Lower leg skin (tissue), 4 donors: ENCODE data around the gene OBSL1. TPM values are rescaled to one million over a fixed set of nuclear protein-coding genes. Genes with fewer than 3 reads are reported as not detected.

ENCODE experiments used
- DNase-seq, 2 donors: peaks; one replicate each; pipeline ENCODE4 v3.0.0-alpha.2; 2019; ENCODE audit warnings: low spot score in 2 of 2
- H3K4me3 ChIP-seq: fragments of 200-600 bp; sonication (generic); 2 replicates; pipeline ENCODE4 v1.5.1; 2017; ENCODE audit warnings: mild to moderate bottlenecking, low read depth; ENCODE audit not compliant: poor library complexity, severe bottlenecking
- CTCF ChIP-seq, 3 donors: fragments of 450-650 bp; IDR thresholded peaks; one replicate each; pipeline ENCODE4 v1.5.1; 2016; ENCODE audit warnings: antibody characterized with exemption in 3 of 3, mild to moderate bottlenecking in 3 of 3, moderate library complexity in 2 of 3
- POLR2A ChIP-seq, 2 donors: fragments of 450-650 bp; IDR thresholded peaks; one replicate each; pipeline ENCODE4 v1.6.1; 2016 to 2017; ENCODE audit warnings: antibody characterized with exemption in 2 of 2, mild to moderate bottlenecking in 1 of 2, moderate library complexity in 1 of 2
- WGBS, 2 donors: methylation state at CpG; one replicate each; pipeline ENCODE4 v1.1.5; 2018; 5-methylcytosine and 5-hydroxymethylcytosine counted together
- intact Hi-C: fragments of 100-400 bp; cut with DNase I; formaldehyde crosslinking; loops from one replicate; pipeline ENCODE4 v1.15.0; 2023; ENCODE audit warnings: low total_unique reads
- total RNA-seq, 4 donors: library from RNA; depleted of rRNA; stranded (reverse); fragments of >200 nt; gene quantifications; one replicate each; pipeline ENCODE4 v1.1.0, GENCODE V29; 2016

OBSL1 gene
- total RNA-seq, 4 donors from 2014 or later, result 34.2 to 52.7 (median 42.7) TPM

GRCh38 chr2:219561179-219562048 is 9.9 kb downstream of the OBSL1 start:
- 79% methylated on average over 23 to 24 of the region's 24 CpGs for WGBS, 2 donors
- intact Hi-C loops, result no loop called here
- no peak overlapping the region for H3K4me3 ChIP-seq
- TF ChIP-seq POLR2A (IDR thresholded peaks at IDR 0.05) (no peak), CTCF (IDR thresholded peaks at IDR 0.05) (no peak)
- DNase-seq, result no peak

- no peak for DNase-seq
- intact Hi-C loops, result no loop called here
- H3K4me3 ChIP-seq, result no peak overlapping the region
- TF ChIP-seq CTCF (IDR thresholded peaks at IDR 0.05) (no peak), POLR2A (IDR thresholded peaks at IDR 0.05) (no peak)
- WGBS, 2 donors, result 91 to 92% methylated on average over 3 of the region's 3 CpGs
Measured at GRCh38 chr2:219560893-219561178, 10.5 kb downstream of the OBSL1 start.

- 34 to 44% methylated on average over 5 to 8 of the region's 8 CpGs for WGBS, 2 donors
- intact Hi-C loops, result no loop called here
- no peak overlapping the region for H3K4me3 ChIP-seq
- DNase-seq, result no peak
- TF ChIP-seq POLR2A (IDR thresholded peaks at IDR 0.05) (no peak), CTCF (IDR thresholded peaks at IDR 0.05) (no peak)
Measured at GRCh38 chr2:219560037-219560892, 11.1 kb downstream of the OBSL1 start.

GRCh38 chr2:219559156-219559915 is 12.0 kb downstream of the OBSL1 start:
- H3K4me3 ChIP-seq, result no peak overlapping the region
- intact Hi-C loops, result loop anchor here (10.0 kb wide), 1 partner anchor 75 kb away; no protein-coding TSS in a partner anchor
- WGBS, 2 donors, result 88 to 89% methylated on average over 20 of the region's 20 CpGs
- TF ChIP-seq POLR2A (IDR thresholded peaks at IDR 0.05) (no peak), CTCF (IDR thresholded peaks at IDR 0.05) (no peak)
- DNase-seq, result no peak
